Measurements from ENCODE around the gene FBXO31. TPM values are rescaled to one million over a fixed set of nuclear protein-coding genes. Genes with fewer than 3 reads are reported as not detected.

Gene FBXO31
- total and polyA plus RNA-seq, 10 of the 15 experiments (the other 5 are each of a cell fraction or from before 2014, with no cell fraction given): 0.19 to 33.1 (median 10.3) TPM

DNA sequence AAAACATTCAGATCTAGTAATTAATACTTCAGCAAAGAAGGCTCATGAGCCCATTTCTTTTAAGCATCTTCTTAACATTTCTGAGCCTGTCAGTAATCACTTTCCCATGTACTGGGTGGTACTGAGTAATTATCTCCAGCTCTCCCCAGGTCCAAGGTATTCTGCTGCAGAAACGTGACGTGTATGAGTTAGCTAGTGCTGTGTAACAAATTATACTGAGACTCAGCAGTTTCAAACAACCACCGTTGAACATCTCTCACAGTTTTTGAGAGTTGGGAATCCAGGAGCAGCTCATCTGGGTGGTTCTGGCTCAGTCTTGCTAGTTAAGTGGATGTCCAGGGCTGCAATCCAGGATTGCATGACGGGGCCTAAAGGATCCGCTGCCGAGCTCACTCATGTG lies 91.6 kb downstream of the FBXO31 start (continued):
- TF ChIP-seq BCLAF1 (IDR thresholded peaks at IDR 0.05): no peak
- TF ChIP-seq PAX8 (IDR thresholded peaks at IDR 0.05): no peak
- TF ChIP-seq FOS (IDR thresholded peaks at IDR 0.05; ENCODE audit: borderline replicate concordance, extremely low read depth, insufficient read length): no peak
- TF ChIP-seq RAD51 (IDR thresholded peaks at IDR 0.05): no peak
- no peak for TF ChIP-seq POLR2AphosphoS5 (IDR thresholded peaks at IDR 0.05; ENCODE audit: low read length)
- no peak for TF ChIP-seq ZNF207 (IDR thresholded peaks at IDR 0.05; ENCODE audit: borderline replicate concordance)
- TF ChIP-seq PAX5 (IDR thresholded peaks at IDR 0.05; ENCODE audit: borderline replicate concordance, low read depth, low read length): no peak

DNA sequence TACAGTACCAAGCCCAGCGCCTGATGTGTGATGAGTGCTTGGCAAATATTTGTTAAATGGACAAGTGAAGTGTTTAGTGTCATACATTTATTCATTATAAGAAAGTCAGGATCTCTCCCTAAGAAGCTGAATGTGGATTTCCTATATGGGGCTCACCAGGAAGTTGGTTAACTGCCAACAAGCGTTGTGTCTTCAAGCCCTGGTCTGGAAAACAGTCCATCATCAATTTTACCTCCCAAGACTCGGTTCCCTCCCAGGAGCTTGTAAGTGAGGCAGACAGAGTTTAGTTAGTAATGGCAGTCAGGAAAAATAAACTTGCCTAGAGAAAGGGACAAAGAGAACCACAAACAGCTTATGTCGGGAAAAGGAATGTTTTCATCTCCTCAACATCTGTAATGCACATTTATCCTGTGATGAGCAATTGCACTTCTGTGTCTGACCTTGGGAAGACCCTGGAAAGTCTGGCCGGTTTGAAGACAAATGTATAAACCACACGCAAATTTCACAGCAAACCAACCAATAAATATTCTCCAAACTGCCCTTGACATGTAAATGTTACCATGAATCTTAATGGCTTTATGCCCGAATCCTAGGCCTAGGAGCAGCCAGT lies 94.7 kb downstream of the FBXO31 start:
- CTCF ChIA-PET: no interaction called here
- Histone ChIP-seq H3K9me3 (replicated peaks; ENCODE audit: control insufficient read depth, insufficient read depth, low read length) (no peaks in the 10 kb centered on the region; the same call in 2 of the 3 replicates), H3K4me3 (no peak overlapping the region), H3K36me3 (ENCODE audit: control insufficient read depth in 2 of 2, insufficient read depth in 2 of 2, low read length in 1 of 2) (no peaks in the 10 kb centered on the region), H3K4me2 (ENCODE audit: control insufficient read depth, insufficient read depth) (no peak overlapping the region), H3K9ac (ENCODE audit: control insufficient read depth, insufficient read depth, low read length) (no peak overlapping the region), H2AFZ (ENCODE audit: control insufficient read depth, low read depth, low read length) (no peak overlapping the region), H4K20me1 (ENCODE audit: control insufficient read depth, insufficient read depth) (no peaks in the 10 kb centered on the region), H3K4me1 (ENCODE audit: control insufficient read depth, insufficient read depth, low read length) (no peaks in the 10 kb centered on the region), H3K27ac (ENCODE audit: control insufficient read depth, insufficient read depth) (no peak overlapping the region), H3K27me3 (replicated peaks in 1 of 2; ENCODE audit: control insufficient read depth in 2 of 2, insufficient read depth in 2 of 2, low read length in 1 of 2) (no peaks in the 10 kb centered on the region), H3K79me2 (ENCODE audit: control insufficient read depth, insufficient read depth, low read length) (no peaks in the 10 kb centered on the region)
- DNase-seq (ENCODE audit: low read depth, low spot score) (no peak), ATAC-seq (no peak), FAIRE-seq (no peak)
- RAD21 ChIA-PET (ENCODE audit: unreplicated experiment): no interaction called here
- BruUV-seq (replicated peaks): no TSS peak
- intact Hi-C loops (cut with micrococcal nuclease; ENCODE audit: unreplicated experiment): no loop called here
- POLR2A ChIA-PET: no interaction called here
- 65% methylated on average over 7 of the region's 7 CpGs for WGBS (ENCODE audit: insufficient coverage, insufficient replicate concordance, low lambda C conversion rate, missing lambda C conversion rate)
- SMC1A ChIA-PET (ENCODE audit: uncharacterized antibody, unreplicated experiment): no interaction called here
- in situ Hi-C loops (cut with MboI): no loop called here
- no peak for TF ChIP-seq SIX5 (IDR thresholded peaks at IDR 0.05; ENCODE audit: low read depth, low read length, severe bottlenecking)
- TF ChIP-seq, protein P1, sequence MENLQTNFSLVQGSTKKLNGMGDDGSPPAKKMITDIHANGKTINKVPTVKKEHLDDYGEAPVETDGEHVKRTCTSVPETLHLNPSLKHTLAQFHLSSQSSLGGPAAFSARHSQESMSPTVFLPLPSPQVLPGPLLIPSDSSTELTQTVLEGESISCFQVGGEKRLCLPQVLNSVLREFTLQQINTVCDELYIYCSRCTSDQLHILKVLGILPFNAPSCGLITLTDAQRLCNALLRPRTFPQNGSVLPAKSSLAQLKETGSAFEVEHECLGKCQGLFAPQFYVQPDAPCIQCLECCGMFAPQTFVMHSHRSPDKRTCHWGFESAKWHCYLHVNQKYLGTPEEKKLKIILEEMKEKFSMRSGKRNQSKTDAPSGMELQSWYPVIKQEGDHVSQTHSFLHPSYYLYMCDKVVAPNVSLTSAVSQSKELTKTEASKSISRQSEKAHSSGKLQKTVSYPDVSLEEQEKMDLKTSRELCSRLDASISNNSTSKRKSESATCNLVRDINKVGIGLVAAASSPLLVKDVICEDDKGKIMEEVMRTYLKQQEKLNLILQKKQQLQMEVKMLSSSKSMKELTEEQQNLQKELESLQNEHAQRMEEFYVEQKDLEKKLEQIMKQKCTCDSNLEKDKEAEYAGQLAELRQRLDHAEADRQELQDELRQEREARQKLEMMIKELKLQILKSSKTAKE (IDR thresholded peaks at IDR 0.05; ENCODE audit: low read depth, poor library complexity, severe bottlenecking): no peak
- no peak for TF ChIP-seq PKNOX1 (IDR thresholded peaks at IDR 0.05)
- TF ChIP-seq, protein P2, sequence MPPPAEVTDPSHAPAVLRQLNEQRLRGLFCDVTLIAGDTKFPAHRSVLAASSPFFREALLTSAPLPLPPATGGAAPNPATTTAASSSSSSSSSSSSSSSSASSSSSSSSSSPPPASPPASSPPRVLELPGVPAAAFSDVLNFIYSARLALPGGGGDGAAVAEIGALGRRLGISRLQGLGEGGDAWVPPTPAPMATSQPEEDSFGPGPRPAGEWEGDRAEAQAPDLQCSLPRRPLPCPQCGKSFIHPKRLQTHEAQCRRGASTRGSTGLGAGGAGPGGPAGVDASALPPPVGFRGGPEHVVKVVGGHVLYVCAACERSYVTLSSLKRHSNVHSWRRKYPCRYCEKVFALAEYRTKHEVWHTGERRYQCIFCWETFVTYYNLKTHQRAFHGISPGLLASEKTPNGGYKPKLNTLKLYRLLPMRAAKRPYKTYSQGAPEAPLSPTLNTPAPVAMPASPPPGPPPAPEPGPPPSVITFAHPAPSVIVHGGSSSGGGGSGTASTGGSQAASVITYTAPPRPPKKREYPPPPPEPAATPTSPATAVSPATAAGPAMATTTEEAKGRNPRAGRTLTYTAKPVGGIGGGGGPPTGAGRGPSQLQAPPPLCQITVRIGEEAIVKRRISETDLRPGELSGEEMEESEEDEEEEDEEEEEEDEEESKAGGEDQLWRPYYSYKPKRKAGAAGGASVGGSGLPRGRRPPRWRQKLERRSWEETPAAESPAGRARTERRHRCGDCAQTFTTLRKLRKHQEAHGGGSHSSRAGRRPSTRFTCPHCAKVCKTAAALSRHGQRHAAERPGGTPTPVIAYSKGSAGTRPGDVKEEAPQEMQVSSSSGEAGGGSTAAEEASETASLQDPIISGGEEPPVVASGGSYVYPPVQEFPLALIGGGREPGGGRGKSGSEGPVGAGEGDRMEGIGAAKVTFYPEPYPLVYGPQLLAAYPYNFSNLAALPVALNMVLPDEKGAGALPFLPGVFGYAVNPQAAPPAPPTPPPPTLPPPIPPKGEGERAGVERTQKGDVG (CRISPR knock-in tag; IDR thresholded peaks at IDR 0.05): no peak
- no peak for TF ChIP-seq KLF5 (IDR thresholded peaks at IDR 0.05; ENCODE audit: partially characterized antibody)
- no peak for TF ChIP-seq CHD1 (IDR thresholded peaks at IDR 0.05; ENCODE audit: low read depth, low read length)
